Measurements from ENCODE around the gene CDH6.

Gene CDH6

GRCh38 chr5:31362931-31363568, 169.6 kb downstream of the CDH6 start:
- H3K4me1 ChIP-seq (ENCODE audit: control insufficient read depth, insufficient read depth, low read length): no peaks in the 10 kb centered on the region
- no peak overlapping the region for H3K9ac ChIP-seq (ENCODE audit: low read depth, low read length)
- H3K36me3 ChIP-seq (ENCODE audit: control insufficient read depth, insufficient read depth, low read length): no peaks in the 10 kb centered on the region
- no peaks in the 10 kb centered on the region for H3K27me3 ChIP-seq (ENCODE audit: control insufficient read depth, insufficient read depth, low read length)
- no peak overlapping the region for H3K4me3 ChIP-seq (ENCODE audit: low read depth, low read length)
- no peaks in the 10 kb centered on the region for H3K9me3 ChIP-seq (ENCODE audit: control insufficient read depth, insufficient read depth, low read length)

- H3K4me1 ChIP-seq (ENCODE audit: control insufficient read depth, insufficient read depth, low read length): no peaks in the 10 kb centered on the region
- no peak overlapping the region for H3K9ac ChIP-seq (ENCODE audit: low read depth, low read length)
- no peaks in the 10 kb centered on the region for H3K27me3 ChIP-seq (ENCODE audit: control insufficient read depth, insufficient read depth, low read length)
- no peak overlapping the region for H3K4me3 ChIP-seq (ENCODE audit: low read depth, low read length)
- no peaks in the 10 kb centered on the region for H3K9me3 ChIP-seq (ENCODE audit: control insufficient read depth, insufficient read depth, low read length)
- H3K36me3 ChIP-seq (ENCODE audit: control insufficient read depth, insufficient read depth, low read length): no peaks in the 10 kb centered on the region
Measured at GRCh38 chr5:31364881-31365636, 171.6 kb downstream of the CDH6 start.

- Histone ChIP-seq H3K9me3 (ENCODE audit: control insufficient read depth, insufficient read depth, low read length) (no peaks in the 10 kb centered on the region), H3K36me3 (ENCODE audit: control insufficient read depth, insufficient read depth, low read length) (no peaks in the 10 kb centered on the region), H3K4me3 (ENCODE audit: low read depth, low read length) (no peak overlapping the region), H3K27me3 (ENCODE audit: control insufficient read depth, insufficient read depth, low read length) (no peaks in the 10 kb centered on the region), H3K9ac (ENCODE audit: low read depth, low read length) (no peak overlapping the region), H3K4me1 (ENCODE audit: control insufficient read depth, insufficient read depth, low read length) (no peaks in the 10 kb centered on the region)
Measured at GRCh38 chr5:31365776-31366175, 172.3 kb downstream of the CDH6 start.

DNA sequence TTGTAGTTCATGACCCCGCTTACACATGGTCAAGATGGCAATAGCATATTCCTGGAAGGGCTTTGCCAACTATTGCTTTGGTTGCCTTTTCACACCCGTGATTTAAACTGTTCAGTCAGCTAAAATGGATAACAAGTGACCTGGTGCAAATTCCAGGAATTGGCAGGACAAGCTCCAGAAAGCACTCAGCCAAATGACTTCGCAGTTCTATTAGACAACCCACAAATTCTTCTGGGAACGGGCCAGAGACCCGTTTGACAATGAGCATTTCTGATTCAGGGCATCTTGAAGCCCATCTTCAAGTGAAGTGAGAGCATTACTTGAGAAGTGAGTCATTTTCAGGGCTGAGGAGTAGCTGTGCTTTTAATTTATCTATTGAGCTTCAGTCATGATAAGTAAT, 173.5 kb downstream of the CDH6 start:
- Histone ChIP-seq H3K9ac (ENCODE audit: low read depth, low read length) (no peak overlapping the region), H3K36me3 (ENCODE audit: control insufficient read depth, insufficient read depth, low read length) (no peaks in the 10 kb centered on the region), H3K4me1 (ENCODE audit: control insufficient read depth, insufficient read depth, low read length) (no peaks in the 10 kb centered on the region), H3K4me3 (ENCODE audit: low read depth, low read length) (no peak overlapping the region), H3K27me3 (ENCODE audit: control insufficient read depth, insufficient read depth, low read length) (no peaks in the 10 kb centered on the region), H3K9me3 (ENCODE audit: control insufficient read depth, insufficient read depth, low read length) (no peaks in the 10 kb centered on the region)

GRCh38 chr5:31372124-31372523, 178.6 kb downstream of the CDH6 start:
- Histone ChIP-seq H3K36me3 (ENCODE audit: control insufficient read depth, insufficient read depth, low read length) (no peaks in the 10 kb centered on the region), H3K4me1 (ENCODE audit: control insufficient read depth, insufficient read depth, low read length) (no peaks in the 10 kb centered on the region), H3K9ac (ENCODE audit: low read depth, low read length) (no peak overlapping the region), H3K4me3 (ENCODE audit: low read depth, low read length) (no peak overlapping the region), H3K9me3 (ENCODE audit: control insufficient read depth, insufficient read depth, low read length) (no peaks in the 10 kb centered on the region), H3K27me3 (ENCODE audit: control insufficient read depth, insufficient read depth, low read length) (no peaks in the 10 kb centered on the region)

DNA sequence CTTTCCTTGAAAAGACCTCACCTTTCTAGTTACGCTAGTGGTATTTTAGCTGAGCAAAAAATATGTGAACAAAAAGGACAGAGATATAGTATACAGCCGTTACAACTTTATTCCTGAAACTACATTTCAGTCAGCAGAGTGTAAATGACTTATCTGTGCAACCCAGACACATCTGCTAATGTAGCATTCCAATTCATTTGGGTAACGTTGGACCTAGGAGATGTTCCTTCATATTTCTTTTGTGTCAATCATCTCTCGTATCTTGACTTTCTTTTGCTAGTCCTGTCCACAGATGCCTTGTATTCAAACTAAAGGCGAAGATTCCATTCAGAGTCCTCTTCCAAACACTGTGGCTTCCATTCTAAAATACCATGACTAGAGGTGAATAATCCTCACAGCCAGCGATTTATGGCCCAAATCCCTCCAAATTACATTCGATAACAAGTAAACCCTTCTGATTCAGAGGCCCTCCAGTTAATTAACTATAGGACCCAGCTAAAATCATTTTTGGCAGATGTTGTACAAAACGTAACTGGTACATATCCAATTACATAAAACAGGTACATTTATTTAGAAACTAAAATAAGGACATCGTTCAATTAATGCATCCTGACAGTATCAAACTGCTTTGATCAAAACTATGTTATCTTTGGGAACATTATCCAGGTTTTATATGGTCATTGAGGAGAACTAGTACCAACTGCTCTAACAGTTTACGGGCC, 182.7 kb downstream of the CDH6 start:
- no peaks in the 10 kb centered on the region for H3K4me1 ChIP-seq (ENCODE audit: control insufficient read depth, insufficient read depth, low read length)
- H3K36me3 ChIP-seq (ENCODE audit: control insufficient read depth, insufficient read depth, low read length): no peaks in the 10 kb centered on the region
- no peaks in the 10 kb centered on the region for H3K27me3 ChIP-seq (ENCODE audit: control insufficient read depth, insufficient read depth, low read length)
- no peak overlapping the region for H3K9ac ChIP-seq (ENCODE audit: low read depth, low read length)
- no peaks in the 10 kb centered on the region for H3K9me3 ChIP-seq (ENCODE audit: control insufficient read depth, insufficient read depth, low read length)
- H3K4me3 ChIP-seq (ENCODE audit: low read depth, low read length): no peak overlapping the region

DNA sequence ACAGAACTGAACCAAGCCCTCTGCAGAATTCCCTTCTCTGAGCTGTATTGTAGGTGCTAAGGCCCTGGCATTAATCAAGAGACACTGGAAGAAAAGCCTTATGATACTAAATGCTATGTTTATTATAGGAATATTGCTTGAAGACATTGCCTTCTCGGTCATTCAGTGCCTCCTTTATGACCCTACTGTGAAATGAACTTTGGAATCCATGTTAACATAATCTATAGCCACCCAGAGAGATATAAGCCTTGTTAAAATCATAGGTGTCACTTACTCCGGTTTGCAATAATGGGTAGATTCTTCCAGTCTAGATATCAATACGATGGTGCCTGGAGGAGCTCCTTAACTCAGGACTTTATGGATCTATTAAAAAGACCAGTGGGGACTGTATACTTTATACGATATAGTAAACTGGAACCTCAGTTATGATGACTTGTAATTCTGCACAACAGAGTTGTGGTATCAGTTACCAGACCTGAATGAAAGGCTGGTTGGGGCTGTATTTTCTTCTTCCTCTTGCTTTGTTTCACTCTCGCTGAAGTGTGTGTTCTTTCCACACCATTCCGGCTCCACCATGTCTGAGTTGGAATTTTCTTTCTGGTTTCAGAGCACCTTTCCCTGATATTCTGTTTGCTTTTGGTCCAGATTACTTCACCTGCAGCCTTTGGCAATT, 183.9 kb downstream of the CDH6 start:
- no peaks in the 10 kb centered on the region for H3K9me3 ChIP-seq (ENCODE audit: control insufficient read depth, insufficient read depth, low read length)
- H3K9ac ChIP-seq (ENCODE audit: low read depth, low read length): no peak overlapping the region
- H3K27me3 ChIP-seq (ENCODE audit: control insufficient read depth, insufficient read depth, low read length): no peaks in the 10 kb centered on the region
- H3K4me3 ChIP-seq (ENCODE audit: low read depth, low read length): no peak overlapping the region
- H3K4me1 ChIP-seq (ENCODE audit: control insufficient read depth, insufficient read depth, low read length): no peaks in the 10 kb centered on the region
- H3K36me3 ChIP-seq (ENCODE audit: control insufficient read depth, insufficient read depth, low read length): no peaks in the 10 kb centered on the region

DNA sequence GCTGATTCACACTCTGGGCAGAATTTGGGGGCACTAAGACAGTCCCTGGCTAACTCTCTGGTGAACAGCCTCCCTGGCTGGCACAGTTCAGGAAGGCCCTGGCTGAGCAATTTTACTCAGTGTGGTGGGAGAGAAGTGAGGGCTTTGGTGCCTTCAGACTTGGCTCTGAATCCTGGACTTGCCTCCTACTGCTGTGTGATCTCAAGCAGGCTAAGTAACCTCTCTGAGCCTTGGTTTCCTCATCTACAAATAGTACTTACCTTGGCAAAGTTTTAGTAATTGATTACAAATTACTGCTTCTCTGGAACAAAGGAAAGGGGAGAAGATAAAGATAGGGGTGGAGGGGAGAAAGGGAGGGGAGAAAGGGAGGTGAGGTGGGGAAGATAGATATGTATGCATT, 184.7 kb downstream of the CDH6 start:
- Histone ChIP-seq H3K36me3 (ENCODE audit: control insufficient read depth, insufficient read depth, low read length) (no peaks in the 10 kb centered on the region), H3K9ac (ENCODE audit: low read depth, low read length) (no peak overlapping the region), H3K4me1 (ENCODE audit: control insufficient read depth, insufficient read depth, low read length) (no peaks in the 10 kb centered on the region), H3K27me3 (ENCODE audit: control insufficient read depth, insufficient read depth, low read length) (no peaks in the 10 kb centered on the region), H3K4me3 (ENCODE audit: low read depth, low read length) (no peak overlapping the region), H3K9me3 (ENCODE audit: control insufficient read depth, insufficient read depth, low read length) (no peaks in the 10 kb centered on the region)
